ENCODE data around the gene LRRC9. TPM values are rescaled to one million over a fixed set of nuclear protein-coding genes. Genes with fewer than 3 reads are reported as not detected.

LRRC9 gene
- polyA plus RNA-seq, 3 donors: not detected

- Mint-ChIP-seq H3K27me3 (ENCODE audit: low read depth in 3 of 3) (no peaks in the 10 kb centered on the region), H3K27ac (peak overlapping the region; percentile 95 to 100 (median 98)), H3K4me3 (peak overlapping the region; percentile 93 to 96), H3K9me3 (peaks cover 0 to 3% (median 0%) of the 10 kb centered on the region in 7 donors), H3K36me3 (peaks cover 4% of the 10 kb centered on the region in 2 donors), H3K4me1 (peaks cover 39% of the 10 kb centered on the region)
- Histone ChIP-seq H3K79me2 (ENCODE audit: insufficient read depth, low read length) (peaks cover 35% of the 10 kb centered on the region), H3K9me3 (replicated peaks in 1 of 2; ENCODE audit: control insufficient read depth in 1 of 2, insufficient read depth in 1 of 2, low read length in 2 of 2) (no peaks in the 10 kb centered on the region), H3K27me3 (ENCODE audit: control insufficient read depth in 2 of 2, insufficient read depth in 2 of 2, low read length in 2 of 2) (no peaks in the 10 kb centered on the region), H3K4me1 (ENCODE audit: control insufficient read depth in 1 of 2, insufficient read depth in 2 of 2, low read length in 2 of 2) (peaks cover 20 to 33% of the 10 kb centered on the region in 2 donors), H3K4me3 (replicated peaks in 1 of 3; ENCODE audit: low read depth in 2 of 3, low read length in 3 of 3) (peak overlapping the region; percentile 70 to 87 (median 85)), H3K36me3 (replicated peaks in 1 of 2; ENCODE audit: control insufficient read depth in 1 of 2, insufficient read depth in 2 of 2, low read length in 2 of 2) (no peaks in the 10 kb centered on the region), H3K27ac (ENCODE audit: low read depth in 1 of 2, low read length in 2 of 2) (peak overlapping the region; percentile 97 to 99), H3K9ac (ENCODE audit: insufficient read depth, low read length, poor library complexity, severe bottlenecking) (peak overlapping the region; percentile 84), H3K4me2 (replicated peaks; ENCODE audit: extremely low read depth, low read length, poor library complexity, severe bottlenecking) (peak overlapping the region; percentile 85), H4K20me1 (ENCODE audit: insufficient read depth, low read length) (no peaks in the 10 kb centered on the region), H2AFZ (ENCODE audit: insufficient read depth, low read depth, low read length, poor library complexity, severe bottlenecking) (peak overlapping the region; percentile 90)
- intact Hi-C loops (cut with micrococcal nuclease): loop anchor here (2.0 to 10.0 kb wide), 4 partner anchors 14 to 1011 kb away; partner anchors contain the start of gene PPM1A (in 2 of the 2)
- peak; percentile 13 to 49 (median 32) for DNase-seq
- WGBS (ENCODE audit: insufficient coverage): 3% methylated on average over 7 of the region's 16 CpGs
- TF ChIP-seq, protein P1, sequence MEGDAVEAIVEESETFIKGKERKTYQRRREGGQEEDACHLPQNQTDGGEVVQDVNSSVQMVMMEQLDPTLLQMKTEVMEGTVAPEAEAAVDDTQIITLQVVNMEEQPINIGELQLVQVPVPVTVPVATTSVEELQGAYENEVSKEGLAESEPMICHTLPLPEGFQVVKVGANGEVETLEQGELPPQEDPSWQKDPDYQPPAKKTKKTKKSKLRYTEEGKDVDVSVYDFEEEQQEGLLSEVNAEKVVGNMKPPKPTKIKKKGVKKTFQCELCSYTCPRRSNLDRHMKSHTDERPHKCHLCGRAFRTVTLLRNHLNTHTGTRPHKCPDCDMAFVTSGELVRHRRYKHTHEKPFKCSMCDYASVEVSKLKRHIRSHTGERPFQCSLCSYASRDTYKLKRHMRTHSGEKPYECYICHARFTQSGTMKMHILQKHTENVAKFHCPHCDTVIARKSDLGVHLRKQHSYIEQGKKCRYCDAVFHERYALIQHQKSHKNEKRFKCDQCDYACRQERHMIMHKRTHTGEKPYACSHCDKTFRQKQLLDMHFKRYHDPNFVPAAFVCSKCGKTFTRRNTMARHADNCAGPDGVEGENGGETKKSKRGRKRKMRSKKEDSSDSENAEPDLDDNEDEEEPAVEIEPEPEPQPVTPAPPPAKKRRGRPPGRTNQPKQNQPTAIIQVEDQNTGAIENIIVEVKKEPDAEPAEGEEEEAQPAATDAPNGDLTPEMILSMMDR (IDR thresholded peaks at IDR 0.05): no peak
Observed at GRCh38 chr14:60090864-60091519, 171.0 kb downstream of the LRRC9 start.

DNA sequence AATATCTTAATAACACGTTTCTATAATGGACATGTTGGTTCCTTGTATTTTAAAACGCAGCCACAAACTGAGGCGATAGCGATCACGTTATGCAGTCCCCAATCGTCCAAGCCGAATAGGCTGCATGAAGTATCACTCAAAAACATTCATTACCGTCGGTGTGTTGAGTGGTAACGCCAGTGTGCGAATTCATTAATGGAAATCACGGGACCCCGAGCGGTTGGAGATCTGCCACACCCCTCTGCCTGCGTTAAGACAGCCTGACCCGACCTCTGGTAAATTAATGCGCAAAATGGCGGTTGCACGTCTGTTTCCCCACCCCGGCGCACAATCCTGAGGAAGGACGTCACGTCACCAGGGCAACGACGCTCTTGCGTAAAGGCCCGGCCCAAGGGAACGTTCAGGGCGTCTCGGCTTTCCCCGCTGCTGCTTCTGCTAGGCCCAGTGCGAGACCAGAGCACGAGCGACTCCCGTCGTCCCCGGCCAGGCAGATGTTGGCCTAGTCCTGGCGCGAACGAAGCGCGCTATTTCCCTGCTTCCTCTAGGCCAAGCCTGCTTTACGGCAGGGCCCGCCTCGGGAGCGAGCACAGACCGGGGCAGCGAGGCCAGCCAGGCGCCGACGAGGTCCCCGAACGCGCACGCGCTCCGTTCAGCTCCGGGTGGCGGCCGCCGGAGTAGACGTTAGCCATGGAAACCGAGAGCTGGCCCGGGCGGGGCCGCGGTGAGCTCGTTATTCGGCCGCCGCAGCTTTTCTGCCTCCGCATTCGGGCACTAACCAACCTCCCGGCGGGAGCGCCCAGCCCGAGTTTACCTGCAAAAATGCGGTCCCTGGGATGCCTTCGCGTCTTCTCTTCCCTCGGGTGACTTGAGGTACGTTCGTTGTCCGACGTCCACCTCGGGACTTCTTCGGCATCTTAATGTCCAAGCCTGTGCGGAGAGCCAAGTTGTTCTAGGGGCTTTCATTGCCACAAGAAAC is 171.9 kb downstream of the LRRC9 start, which contains the start of gene PCNX4:
PCNX4 (plus strand) TSS at position 374 of the 976 bp plus-strand sequence. CDS start 15,716 bp downstream, outside the sequence.
- peaks cover 43% of the 10 kb centered on the region for H3K79me2 ChIP-seq (ENCODE audit: insufficient read depth, low read length)
- H3K4me1 Mint-ChIP-seq: peaks cover 40% of the 10 kb centered on the region

More for the DNA sequence above, 171.9 kb downstream of the LRRC9 start, which contains the start of gene PCNX4:
- Histone ChIP-seq H3K4me3 (replicated peaks in 1 of 3; ENCODE audit: low read depth in 2 of 3, low read length in 3 of 3) (peak within 1 kb of the TSS; percentile 70 to 87 (median 85)), H3K9me3 (replicated peaks in 1 of 2; ENCODE audit: control insufficient read depth in 1 of 2, insufficient read depth in 1 of 2, low read length in 2 of 2) (no peaks in the 10 kb centered on the region), H4K20me1 (ENCODE audit: insufficient read depth, low read length) (no peaks in the 10 kb centered on the region), H3K36me3 (replicated peaks in 1 of 2; ENCODE audit: control insufficient read depth in 1 of 2, insufficient read depth in 2 of 2, low read length in 2 of 2) (peaks cover 0 to under 1% of the 10 kb centered on the region in 2 donors), H3K27ac (ENCODE audit: low read depth in 1 of 2, low read length in 2 of 2) (peak within 1 kb of the TSS; percentile 97 to 99), H3K4me2 (replicated peaks; ENCODE audit: extremely low read depth, low read length, poor library complexity, severe bottlenecking) (peak within 1 kb of the TSS; percentile 85), H3K9ac (ENCODE audit: insufficient read depth, low read length, poor library complexity, severe bottlenecking) (peak within 1 kb of the TSS; percentile 84), H3K4me1 (ENCODE audit: control insufficient read depth in 1 of 2, insufficient read depth in 2 of 2, low read length in 2 of 2) (peaks cover 20 to 35% of the 10 kb centered on the region in 2 donors), H3K27me3 (ENCODE audit: control insufficient read depth in 2 of 2, insufficient read depth in 2 of 2, low read length in 2 of 2) (no peaks in the 10 kb centered on the region), H2AFZ (ENCODE audit: insufficient read depth, low read depth, low read length, poor library complexity, severe bottlenecking) (peak within 1 kb of the TSS; percentile 90)
- Mint-ChIP-seq H3K9me3 (peaks cover 0 to 3% (median 0%) of the 10 kb centered on the region in 7 donors), H3K27ac (peak within 1 kb of the TSS; percentile 95 to 100 (median 98)), H3K4me3 (peak within 1 kb of the TSS; percentile 93 to 96), H3K27me3 (ENCODE audit: low read depth in 3 of 3) (no peaks in the 10 kb centered on the region), H3K36me3 (peaks cover 4 to 5% of the 10 kb centered on the region in 2 donors)
- DNase-seq: peak; percentile 98 to 99 (median 98)
- intact Hi-C loops (cut with micrococcal nuclease): loop anchor here (2.0 to 10.0 kb wide), 4 partner anchors 13 to 1010 kb away; partner anchors contain the start of gene PPM1A (in 2 of the 2)
- under 1% methylated on average over 82 of the region's 88 CpGs for WGBS (ENCODE audit: insufficient coverage)
- TF ChIP-seq, protein P1 (IDR thresholded peaks at IDR 0.05): no peak

All from CD14-positive monocyte (primary cell).